H9 (cell line): Measurements from ENCODE around the gene THSD7B. TPM values are rescaled to one million over a fixed set of nuclear protein-coding genes. Genes with fewer than 3 reads are reported as not detected.

ENCODE experiments used
- DNase-seq: peaks from one replicate; pipeline ENCODE4 v3.0.0-alpha.2; 2017
- H2AFZ ChIP-seq: one replicate; pipeline ENCODE4 v1.6.1; 2013; ENCODE audit warnings: mild to moderate bottlenecking, low read length, control low read depth, moderate library complexity
- H2AK5ac ChIP-seq: 2 replicates; pipeline ENCODE4 v1.6.1; 2013; ENCODE audit warnings: low read length, control low read depth, mixed read lengths; ENCODE audit not compliant: insufficient read length
- H2BK120ac ChIP-seq: one replicate; pipeline ENCODE4 v1.6.1; 2013; ENCODE audit warnings: low read depth, mild to moderate bottlenecking, low read length, control low read depth, inconsistent platforms; ENCODE audit not compliant: poor library complexity, severe bottlenecking
- H2BK12ac ChIP-seq: 2 replicates; pipeline ENCODE4 v1.6.1; 2013; ENCODE audit warnings: low read length, control low read depth, mixed read lengths, low read depth; ENCODE audit not compliant: insufficient read length
- H2BK15ac ChIP-seq: 2 replicates; pipeline ENCODE4 v1.6.1; 2013; ENCODE audit warnings: low read depth, low read length, control low read depth
- H2BK20ac ChIP-seq: one replicate; pipeline ENCODE4 v1.6.1; 2013; ENCODE audit warnings: low read depth, mild to moderate bottlenecking, low read length, control low read depth, inconsistent platforms; ENCODE audit not compliant: poor library complexity, severe bottlenecking
- H2BK5ac ChIP-seq: 2 replicates; pipeline ENCODE4 v1.6.1; 2013; ENCODE audit warnings: low read length, control low read depth, mixed read lengths; ENCODE audit not compliant: insufficient read length
- H3K14ac ChIP-seq: 2 replicates; pipeline ENCODE4 v1.6.1; 2013; ENCODE audit warnings: low read length, control low read depth; ENCODE audit not compliant: insufficient read depth
- H3K18ac ChIP-seq: 2 replicates; pipeline ENCODE4 v1.6.1; 2013; ENCODE audit warnings: low read depth, mild to moderate bottlenecking, mixed read lengths, low read length, control low read depth; ENCODE audit not compliant: insufficient read length
- H3K23ac ChIP-seq: 2 replicates; pipeline ENCODE4 v1.6.1; 2013; ENCODE audit warnings: low read length, control low read depth, mixed read lengths, low read depth; ENCODE audit not compliant: insufficient read length
- H3K23me2 ChIP-seq: 2 replicates; pipeline ENCODE4 v1.6.1; 2013; ENCODE audit warnings: low read depth, mild to moderate bottlenecking, mixed read lengths, low read length, control low read depth; ENCODE audit not compliant: insufficient read length, poor library complexity, severe bottlenecking
- H3K27ac ChIP-seq: 2 replicates; pipeline ENCODE4 v1.5.1; 2013; ENCODE audit warnings: low read length, control low read depth, mixed read lengths, low read depth; ENCODE audit not compliant: insufficient read length
- H3K27me3 ChIP-seq: 2 replicates; pipeline ENCODE4 v1.6.1; 2013; ENCODE audit warnings: low read length, control low read depth, inconsistent platforms; ENCODE audit not compliant: insufficient read depth
- H3K4ac ChIP-seq: 2 replicates; pipeline ENCODE4 v1.6.1; 2013; ENCODE audit warnings: low read depth, mild to moderate bottlenecking, control low read depth, inconsistent platforms, low read length, moderate library complexity
- H3K4me1 ChIP-seq: 2 replicates; pipeline ENCODE4 v1.6.1; 2013; ENCODE audit warnings: low read length, control low read depth, inconsistent platforms; ENCODE audit not compliant: insufficient read depth
- H3K4me2 ChIP-seq: 2 replicates; pipeline ENCODE4 v1.6.1; 2013; ENCODE audit warnings: low read length, control low read depth, mixed read lengths; ENCODE audit not compliant: insufficient read length, insufficient read depth
- H3K56ac ChIP-seq: 2 replicates; pipeline ENCODE4 v1.6.1; 2013; ENCODE audit warnings: low read depth, mild to moderate bottlenecking, mixed read lengths, low read length, control low read depth; ENCODE audit not compliant: insufficient read length
- H3K79me1 ChIP-seq: 2 replicates; pipeline ENCODE4 v1.6.1; 2013; ENCODE audit warnings: low read depth, mild to moderate bottlenecking, moderate library complexity, low read length, control low read depth, inconsistent platforms; ENCODE audit not compliant: insufficient read depth, poor library complexity, severe bottlenecking
- H3K79me2 ChIP-seq: 2 replicates; pipeline ENCODE4 v1.6.1; 2013; ENCODE audit warnings: low read length, control low read depth, inconsistent platforms; ENCODE audit not compliant: insufficient read depth
- H3K9ac ChIP-seq: 2 replicates; pipeline ENCODE4 v1.6.1; 2013; ENCODE audit warnings: low read length, control low read depth, mixed read lengths; ENCODE audit not compliant: insufficient read length; ENCODE audit errors: extremely low read depth
- H3K9me3 ChIP-seq: one replicate; pipeline ENCODE4 v1.6.1; 2013; ENCODE audit warnings: low read depth, low read length, inconsistent platforms; ENCODE audit not compliant: control insufficient read depth
- H3T11ph ChIP-seq: one replicate; pipeline ENCODE4 v1.6.1; 2013; ENCODE audit warnings: mild to moderate bottlenecking, low read length, control low read depth, inconsistent platforms
- H4K20me1 ChIP-seq: one replicate; pipeline ENCODE4 v1.6.1; 2013; ENCODE audit not compliant: control insufficient read depth, insufficient read length, insufficient read depth
- H4K5ac ChIP-seq: 2 replicates; pipeline ENCODE4 v1.6.1; 2013; ENCODE audit warnings: low read depth, mild to moderate bottlenecking, mixed read lengths, low read length, control low read depth; ENCODE audit not compliant: insufficient read length
- H4K8ac ChIP-seq: replicated peaks from 2 replicates; pipeline ENCODE4 v1.6.1; 2013; ENCODE audit warnings: low read length, control low read depth, mixed read lengths, low read depth; ENCODE audit not compliant: insufficient read length
- H4K91ac ChIP-seq: 2 replicates; pipeline ENCODE4 v1.6.1; 2013; ENCODE audit warnings: low read depth, mild to moderate bottlenecking, moderate library complexity, mixed read lengths, low read length, control low read depth; ENCODE audit not compliant: insufficient read length
- H3K27ac Mint-ChIP-seq, 3 experiments: 2 replicates in 2 of 3; 3 replicates in 1 of 3; pipeline ENCODE4 v1.8.0; 2020 to 2021; ENCODE audit warnings: mixed read lengths in 3 of 3, mild to moderate bottlenecking in 1 of 3, moderate library complexity in 1 of 3
- H3K27me3 Mint-ChIP-seq: 2 replicates; pipeline ENCODE4 v1.8.0; 2021; ENCODE audit warnings: low read depth, mild to moderate bottlenecking, moderate library complexity, mixed read lengths
- H3K36me3 Mint-ChIP-seq, 3 experiments: 2 replicates in 2 of 3; 3 replicates in 1 of 3; pipeline ENCODE4 v1.8.0; 2020 to 2021; ENCODE audit warnings: low read depth in 3 of 3, mixed read lengths in 3 of 3; ENCODE audit not compliant: insufficient read depth in 1 of 3
- H3K4me1 Mint-ChIP-seq, 2 experiments: 2 replicates each; pipeline ENCODE4 v1.8.0; 2020; ENCODE audit warnings: mixed read lengths in 2 of 2
- H3K4me3 Mint-ChIP-seq, 2 experiments: 2 replicates in 1 of 2; 3 replicates in 1 of 2; pipeline ENCODE4 v1.8.0; 2020 to 2021; ENCODE audit warnings: mild to moderate bottlenecking in 2 of 2, mixed read lengths in 2 of 2, moderate library complexity in 1 of 2
- H3K9me3 Mint-ChIP-seq, 2 experiments: 2 replicates in 1 of 2; 3 replicates in 1 of 2; pipeline ENCODE4 v1.8.0; 2020; ENCODE audit warnings: mild to moderate bottlenecking in 2 of 2, mixed read lengths in 2 of 2, moderate library complexity in 1 of 2
- CTCF ChIP-seq: fragments of 200-600 bp; sonication (generic); conservative IDR thresholded peaks from 3 replicates; pipeline ENCODE4 v1.8.0; 2021; ENCODE audit warnings: antibody characterized with exemption, mild to moderate bottlenecking
- WGBS: extraction: QIAGEN DNeasy Blood & Tissue Kit; methylation state at CpG from one replicate; pipeline ENCODE4 v1.1.7; 2013; ENCODE audit warnings: missing lambda C conversion rate, low lambda C conversion rate, mixed read lengths; ENCODE audit not compliant: insufficient read length; ENCODE audit errors: extremely low coverage; 5-methylcytosine and 5-hydroxymethylcytosine counted together
- total RNA-seq: library from RNA; stranded (reverse); gene quantifications from 2 replicates; pipeline ENCODE4 v1.2.1, GENCODE V29; 2021

The THSD7B gene
- total RNA-seq, 1 experiment from 2014 or later = 0.85 TPM

GRCh38 chr2:137674991-137675390, 909.6 kb downstream of the THSD7B start:
- no peaks in the 10 kb centered on the region for H3K4me1 Mint-ChIP-seq
- Histone ChIP-seq H3K4me1 (no peaks in the 10 kb centered on the region), H3K23me2 (no peaks in the 10 kb centered on the region), H3K56ac (no peak overlapping the region), H3K27me3 (no peaks in the 10 kb centered on the region), H3K4me2 (no peak overlapping the region), H2BK5ac (no peak overlapping the region), H3K23ac (no peak overlapping the region), H4K8ac (no peak overlapping the region), H4K20me1 (no peaks in the 10 kb centered on the region), H4K5ac (no peak overlapping the region), H2BK15ac (no peak overlapping the region), H4K91ac (no peak overlapping the region), H3K9me3 (no peaks in the 10 kb centered on the region), H2AK5ac (no peak overlapping the region), H3K27ac (no peak overlapping the region), H3K4ac (no peak overlapping the region), H3K18ac (no peak overlapping the region), H2BK120ac (no peak overlapping the region), H2BK12ac (no peak overlapping the region), H3K14ac (no peak overlapping the region), H3T11ph (no peak overlapping the region), H3K79me1 (no peaks in the 10 kb centered on the region), H2AFZ (no peak overlapping the region), H3K9ac (no peak overlapping the region), H3K79me2 (no peaks in the 10 kb centered on the region), H2BK20ac (no peak overlapping the region)
- no peaks in the 10 kb centered on the region for H3K9me3 Mint-ChIP-seq
- H3K4me3 Mint-ChIP-seq = no peak overlapping the region
- H3K27me3 Mint-ChIP-seq = no peaks in the 10 kb centered on the region
- no peak for DNase-seq
- no peak for TF ChIP-seq CTCF
- H3K36me3 Mint-ChIP-seq = no peaks in the 10 kb centered on the region
- no CpG with 5 or more reads among the region's 2 CpGs for WGBS
- H3K27ac Mint-ChIP-seq = no peak overlapping the region
